ENCODE data around the gene CTIF.

Gene CTIF

DNA sequence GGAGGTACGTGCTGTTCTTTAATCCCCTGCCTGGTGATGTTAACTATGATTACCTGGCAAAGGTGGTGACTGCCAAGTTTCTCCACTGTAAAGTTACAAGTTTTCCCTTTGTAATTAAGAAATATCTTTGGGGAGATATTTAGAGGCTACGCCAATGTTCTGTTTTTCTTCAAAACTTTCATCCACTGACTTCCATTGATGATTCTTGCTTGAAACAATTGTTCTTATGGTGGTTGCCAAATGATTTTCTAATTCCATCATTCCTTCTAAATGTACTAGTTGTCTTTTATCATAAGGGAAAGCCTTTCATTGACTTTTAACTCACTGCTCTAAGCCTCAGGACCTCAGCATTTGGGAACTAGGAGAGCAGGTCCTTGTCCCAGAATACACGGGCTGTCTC is 206.5 kb downstream of the CTIF start:
- DNase-seq, result no peak

DNA sequence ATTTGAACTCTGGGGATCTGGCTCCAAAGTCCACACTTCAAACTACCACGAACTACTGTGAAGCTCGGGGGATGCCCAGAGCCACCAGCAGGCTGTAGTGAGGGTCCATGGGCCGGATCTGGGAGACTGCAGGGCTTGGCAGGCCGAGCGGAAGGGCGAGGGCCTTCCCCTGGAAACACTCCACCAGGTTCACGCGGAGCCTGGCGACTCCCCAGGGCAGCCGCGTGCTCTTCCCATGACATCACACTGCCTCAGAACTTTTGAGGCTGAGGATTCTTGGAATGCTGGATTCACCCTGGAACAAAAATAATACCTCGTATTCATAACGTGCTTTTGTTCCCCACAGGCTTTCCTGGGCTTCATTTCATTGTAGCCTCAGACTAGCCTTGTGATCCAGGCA is 210.9 kb downstream of the CTIF start:
- no peak for DNase-seq

DNA sequence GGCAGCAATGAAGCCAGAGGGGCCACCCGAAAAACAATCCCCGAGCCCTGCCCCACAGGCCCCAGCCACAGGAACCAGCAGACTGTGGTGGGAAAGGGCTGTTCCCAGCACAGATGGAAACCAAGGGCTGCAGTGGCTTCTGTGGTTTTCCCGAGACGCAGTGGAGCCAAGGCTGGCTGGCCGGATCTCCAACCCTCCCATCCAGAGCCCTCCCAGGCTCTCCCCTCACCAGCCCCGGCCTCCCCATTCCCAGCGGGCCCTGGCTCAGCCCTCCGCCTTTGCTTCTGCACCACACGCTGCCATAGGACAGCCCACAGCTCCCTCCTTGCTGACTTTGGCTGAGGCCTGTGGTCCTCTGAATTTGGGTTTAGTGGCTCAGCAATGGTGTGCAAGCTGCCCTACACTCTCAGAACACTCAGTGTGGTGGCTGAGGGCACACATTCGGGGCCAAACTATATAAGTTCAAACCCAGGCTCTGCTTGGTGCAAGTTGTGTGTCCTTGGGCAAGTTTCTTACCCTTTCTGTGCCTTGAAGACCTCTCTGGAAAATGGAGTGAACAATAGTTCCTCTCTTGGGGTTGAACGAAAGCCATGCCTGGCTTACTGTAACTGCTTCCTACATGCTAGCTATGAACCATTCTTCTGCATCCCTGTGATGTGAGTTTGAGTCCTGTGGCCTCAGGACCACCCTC is 211.8 kb downstream of the CTIF start:
- DNase-seq, result no peak

DNA sequence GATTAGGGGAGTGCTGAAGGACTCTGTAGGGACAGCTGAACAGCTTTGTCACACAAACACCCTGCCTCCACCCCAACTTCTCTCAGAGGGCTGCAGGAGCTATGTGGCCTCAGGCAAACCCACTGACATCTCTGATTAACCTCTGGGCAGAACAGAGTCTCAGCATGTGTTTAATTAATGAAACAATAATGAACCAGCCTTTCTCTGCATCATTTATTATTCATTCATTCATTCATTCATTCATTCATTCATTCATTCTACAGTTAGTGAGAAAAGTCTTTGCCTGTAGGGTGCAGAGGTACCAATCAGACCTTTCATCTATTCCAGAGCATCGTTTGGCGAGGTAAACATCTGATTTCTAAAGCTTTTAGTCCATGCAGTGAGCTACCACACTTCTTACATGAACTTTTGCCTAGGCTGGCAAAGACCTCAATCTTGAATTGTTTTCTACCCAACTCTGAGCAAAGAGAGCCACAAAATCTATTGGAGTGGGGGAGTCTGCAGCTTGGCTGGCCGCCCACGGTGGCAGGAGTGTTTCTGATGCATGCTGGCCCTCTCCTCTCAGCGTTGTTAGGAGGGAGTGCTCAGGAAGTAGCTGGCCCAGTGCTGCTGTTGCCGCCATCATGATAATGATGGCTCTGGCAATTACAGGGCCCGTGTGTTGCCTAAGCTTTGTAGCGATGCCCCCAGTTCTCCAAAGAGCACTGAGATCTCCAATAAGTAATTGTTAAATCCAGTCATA is 213.1 kb downstream of the CTIF start:
- peak in 27 of 56 donors; percentile 6 to 67 (median 22) for DNase-seq

DNA sequence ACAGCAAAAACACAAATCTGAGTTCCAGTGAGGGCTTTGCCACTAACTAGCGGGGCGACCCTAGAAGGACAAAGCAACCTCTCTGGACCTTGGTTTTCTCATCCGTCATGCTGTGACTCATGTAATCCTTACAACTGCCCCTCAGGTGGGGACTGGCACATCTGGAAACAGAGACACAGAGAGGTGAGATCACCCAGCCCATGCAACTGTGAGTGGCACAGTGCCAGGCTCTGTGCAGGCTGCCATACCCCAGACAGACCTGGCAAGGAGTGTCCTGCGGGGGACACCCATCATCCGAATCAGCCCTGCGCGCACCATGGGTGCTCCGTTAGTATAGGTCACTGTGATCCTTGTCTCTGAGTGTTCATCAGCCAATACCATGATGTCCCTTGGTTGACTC is 213.6 kb downstream of the CTIF start:
- DNase-seq, result no peak

DNA sequence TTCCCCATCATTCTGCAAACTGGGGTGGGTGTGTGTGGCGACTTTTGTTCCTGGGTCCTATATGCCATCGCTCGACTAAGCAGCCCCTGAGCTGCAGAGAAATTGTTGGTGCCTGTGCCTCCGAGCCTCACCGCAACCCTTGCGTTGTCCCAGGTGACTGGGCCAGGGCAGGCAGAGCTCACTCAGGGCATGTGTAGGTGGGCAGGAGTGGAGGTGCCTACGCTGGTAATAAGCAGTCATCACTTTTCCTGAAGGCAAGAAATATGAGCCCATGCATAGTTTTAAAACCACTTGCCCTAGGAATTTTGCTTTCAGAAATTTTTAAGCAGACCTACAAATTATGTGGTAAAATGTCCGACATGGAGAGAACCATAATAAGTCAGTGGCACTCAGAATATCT is 214.1 kb downstream of the CTIF start:
- no peak for DNase-seq

DNA sequence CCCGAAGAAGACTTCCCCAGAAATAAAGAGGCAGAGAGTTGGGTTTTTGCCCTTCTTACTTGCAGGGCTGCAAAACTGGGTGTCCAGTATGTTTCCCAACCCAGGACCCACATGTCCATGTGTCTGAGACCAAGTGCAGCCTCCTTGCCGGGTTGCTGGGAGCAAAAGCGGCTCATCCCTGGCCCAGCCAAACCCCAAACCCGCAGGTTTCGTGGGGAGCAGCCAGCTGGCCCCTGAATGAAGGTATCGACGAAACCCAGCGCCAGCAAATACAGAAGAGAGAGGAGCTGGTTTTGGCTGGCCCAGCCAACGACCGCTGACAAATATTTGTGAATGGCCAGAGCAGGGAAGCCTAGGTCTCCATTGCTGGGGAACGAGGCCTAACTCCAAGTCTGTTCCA is 214.9 kb downstream of the CTIF start:
- DNase-seq, result no peak

DNA sequence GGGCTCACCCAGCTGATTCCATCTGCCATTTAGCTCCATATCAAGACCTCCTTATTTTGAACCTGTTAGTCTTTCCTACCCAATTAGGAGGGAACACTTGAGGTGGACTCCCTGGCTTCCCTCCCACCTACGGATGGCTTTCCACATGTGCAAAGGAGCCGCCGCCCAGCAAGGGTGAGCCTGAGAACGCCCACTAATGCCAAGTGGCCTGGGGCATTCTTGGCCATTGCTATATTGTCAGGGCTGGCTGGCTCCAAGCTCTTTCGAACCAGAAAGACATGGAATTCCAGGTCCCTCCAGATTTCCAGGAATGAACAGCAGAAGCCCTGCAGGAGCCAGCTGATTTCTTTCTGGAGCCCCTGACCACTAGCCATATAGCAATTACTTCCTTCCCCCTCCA is 215.7 kb downstream of the CTIF start:
- DNase-seq, result no peak

DNA sequence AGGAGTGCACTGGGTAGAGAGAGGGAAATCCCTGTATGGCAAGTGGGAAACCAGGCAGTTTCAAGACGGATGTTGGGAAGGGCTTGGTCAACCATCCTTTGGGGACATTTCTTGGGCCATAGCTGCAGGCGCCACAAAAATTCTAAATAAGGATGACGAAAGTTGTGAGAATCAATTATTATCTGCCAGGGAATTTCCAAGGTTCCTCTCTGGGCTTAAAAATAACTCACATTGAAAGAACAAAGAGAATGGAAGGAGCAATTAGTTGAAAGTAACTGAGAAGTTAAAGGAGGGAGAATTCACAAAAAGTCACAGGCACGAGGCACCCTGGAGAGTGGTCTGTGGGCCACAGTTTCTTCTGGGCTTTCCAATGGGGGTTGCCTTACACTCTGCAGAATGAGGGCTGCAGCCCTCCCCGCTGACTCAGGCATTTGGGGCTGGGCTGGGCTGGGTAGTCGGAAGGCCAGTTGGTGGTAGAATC is 216.2 kb downstream of the CTIF start:
- no peak for DNase-seq

DNA sequence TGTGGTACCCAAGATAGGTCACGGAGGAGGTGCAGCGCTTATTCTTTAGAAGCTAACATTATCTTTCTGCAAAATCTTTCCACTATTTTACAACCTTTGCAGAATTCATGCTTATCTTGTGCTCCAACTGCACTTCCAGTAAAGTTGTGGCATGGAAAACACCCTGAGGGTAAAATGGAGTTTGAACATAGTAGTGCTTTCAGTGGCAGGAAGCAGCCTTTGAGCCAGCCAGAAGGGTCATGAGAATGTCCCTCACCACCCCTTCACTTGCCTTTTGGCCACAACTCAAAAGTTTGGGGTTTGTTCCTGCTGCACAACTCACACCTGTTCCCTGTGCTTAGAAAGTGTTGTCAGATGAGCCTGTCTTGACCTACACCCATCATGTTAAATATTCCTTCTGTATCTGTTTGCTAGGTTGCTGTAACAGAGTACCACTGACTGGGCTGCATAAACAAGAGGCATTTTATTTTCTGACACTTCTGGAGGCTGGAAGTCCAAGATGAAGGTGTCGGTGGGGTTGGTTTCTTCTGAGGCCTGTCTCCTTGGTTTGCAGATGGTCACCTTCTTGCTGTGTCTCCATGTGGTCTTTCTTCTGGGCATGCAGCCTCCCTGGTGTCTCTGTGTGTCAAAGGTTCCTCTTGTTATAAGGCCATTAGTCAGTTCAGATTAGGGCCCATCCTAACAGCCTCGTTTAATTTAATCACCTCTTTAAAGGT is 217.8 kb downstream of the CTIF start:
- DNase-seq, result no peak

DNA sequence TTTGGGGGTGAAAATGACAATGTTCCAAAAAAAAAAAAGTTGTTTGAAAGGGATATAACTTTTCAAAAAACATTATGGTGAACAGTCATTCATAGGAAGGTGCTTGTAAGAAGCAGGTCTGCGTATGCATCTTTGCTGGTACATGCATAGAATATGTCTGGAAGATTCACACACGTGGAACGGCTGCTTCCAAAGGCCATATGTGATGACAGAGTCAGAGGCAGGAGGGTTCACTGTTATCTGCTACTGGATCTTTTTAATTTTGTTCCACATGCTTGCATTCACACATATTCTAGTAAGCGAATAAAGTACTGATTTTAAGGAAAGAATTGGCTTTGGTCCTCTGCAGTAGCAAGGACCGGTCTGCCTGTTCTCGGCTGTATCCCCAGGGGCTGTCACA is 218.5 kb downstream of the CTIF start:
- DNase-seq, result no peak

DNA sequence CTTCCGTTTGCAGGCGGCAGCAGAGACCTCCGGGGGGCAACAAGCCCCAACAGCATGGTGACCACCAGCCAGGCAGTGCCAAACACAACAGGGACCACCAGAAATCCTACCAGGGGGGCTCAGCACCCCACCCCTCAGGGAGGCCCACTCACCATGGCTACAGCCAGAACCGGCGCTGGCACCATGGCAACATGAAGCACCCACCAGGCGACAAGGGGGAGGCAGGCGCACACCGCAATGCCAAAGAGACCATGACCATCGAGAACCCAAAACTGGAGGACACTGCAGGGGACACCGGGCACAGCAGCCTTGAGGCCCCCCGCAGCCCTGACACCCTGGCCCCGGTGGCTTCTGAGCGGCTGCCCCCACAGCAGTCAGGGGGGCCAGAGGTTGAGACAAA is 219.1 kb downstream of the CTIF start:
- DNase-seq, result no peak

DNA sequence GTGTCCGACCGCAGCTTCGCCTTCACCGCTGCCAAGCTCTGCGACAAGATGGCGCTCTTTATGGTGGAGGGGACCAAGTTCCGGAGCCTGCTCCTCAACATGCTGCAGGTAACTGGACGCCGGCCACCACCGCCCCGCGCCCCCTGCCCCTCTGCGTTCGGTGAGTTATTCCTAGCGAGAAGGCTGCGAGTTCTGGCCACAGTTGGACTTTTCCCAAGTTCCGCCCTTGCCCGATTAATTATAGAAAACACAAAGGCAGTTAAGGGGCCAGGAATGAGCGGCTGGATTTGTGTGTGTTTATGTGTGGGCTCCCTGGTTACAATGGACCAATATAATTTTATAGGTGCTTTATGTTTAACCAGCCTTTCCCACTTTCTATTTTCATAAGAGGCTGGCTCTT is 222.8 kb downstream of the CTIF start:
- DNase-seq, result no peak

DNA sequence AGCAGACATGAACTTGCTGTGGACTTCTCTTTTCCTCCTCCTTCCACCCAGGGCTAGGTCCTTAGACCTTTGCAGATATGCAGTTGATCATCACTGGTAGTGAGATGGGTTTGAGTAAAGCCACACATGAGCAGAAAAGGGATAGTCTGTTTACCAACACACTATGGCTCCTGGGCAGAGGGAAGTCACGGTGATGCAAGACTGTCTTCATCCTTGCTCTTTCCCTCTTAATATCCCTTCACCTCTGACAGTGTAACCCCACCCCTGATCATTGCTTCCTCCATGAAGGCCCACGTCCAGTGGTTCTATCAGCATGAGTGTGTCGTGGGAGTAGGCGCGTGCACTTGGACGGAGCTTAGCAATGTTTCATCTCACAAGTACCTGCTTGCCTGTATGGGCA is 223.2 kb downstream of the CTIF start:
- no peak for DNase-seq

DNA sequence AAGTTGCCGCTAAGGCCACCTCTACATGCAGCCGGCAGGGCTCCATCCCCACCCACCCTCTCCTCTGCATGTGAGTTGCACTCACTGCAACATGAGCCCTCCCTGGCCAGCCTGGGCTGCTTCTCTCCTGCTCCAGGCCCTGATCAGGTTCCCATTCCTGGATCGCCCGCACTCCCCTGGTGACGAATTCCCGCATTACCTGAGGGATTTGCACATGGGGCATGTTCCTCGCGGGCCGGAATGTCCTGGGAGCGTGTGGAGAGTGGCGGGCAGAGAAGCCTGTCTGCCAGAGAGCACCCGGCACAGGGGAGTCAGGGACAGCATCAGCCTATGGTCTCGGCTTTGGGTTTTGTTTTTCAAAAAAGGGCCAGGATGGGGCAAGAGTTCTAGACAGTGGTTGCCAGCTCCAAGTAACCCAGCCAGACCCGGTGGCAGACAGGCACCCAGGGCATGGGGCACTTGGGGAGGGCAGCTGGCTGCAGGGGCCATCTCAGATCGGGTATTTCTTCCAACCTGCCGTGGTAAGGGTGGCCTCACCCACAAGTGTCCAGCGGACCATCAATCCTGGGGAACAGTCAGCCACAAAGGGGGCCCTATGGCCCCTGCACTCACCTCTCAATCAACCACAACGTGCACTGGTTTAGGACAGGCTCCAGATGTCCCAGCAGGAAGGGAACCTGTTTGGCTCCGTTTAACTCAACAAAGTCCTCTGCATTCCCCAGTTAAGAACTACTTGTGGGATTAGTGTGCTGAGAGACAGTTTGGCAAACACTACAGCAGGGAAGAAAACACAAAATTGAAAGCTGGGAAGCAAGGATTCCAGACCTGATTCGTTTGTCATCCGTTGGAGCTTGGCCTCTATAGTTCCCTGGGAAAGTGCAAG is 224.2 kb downstream of the CTIF start:
- DNase-seq, result no peak

DNA sequence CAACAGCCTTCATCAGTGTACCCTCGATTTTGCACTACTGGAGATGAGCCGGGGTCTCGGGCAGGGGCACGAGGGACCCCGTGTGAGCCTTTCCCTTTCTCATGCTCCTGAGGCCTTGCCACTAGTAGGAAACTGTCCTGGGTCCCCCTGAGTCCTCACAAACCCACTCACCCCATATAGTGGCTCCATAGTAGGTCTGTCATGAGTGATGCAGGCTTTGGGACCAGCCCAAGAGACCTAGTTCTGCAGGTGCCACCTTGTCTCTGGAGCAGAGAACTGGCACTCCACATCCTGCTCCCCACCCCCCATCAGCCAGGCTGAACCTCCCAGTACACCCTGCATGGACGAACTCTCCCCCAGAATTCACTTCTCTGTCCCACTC is 224.9 kb downstream of the CTIF start:
- no peak for DNase-seq

DNA sequence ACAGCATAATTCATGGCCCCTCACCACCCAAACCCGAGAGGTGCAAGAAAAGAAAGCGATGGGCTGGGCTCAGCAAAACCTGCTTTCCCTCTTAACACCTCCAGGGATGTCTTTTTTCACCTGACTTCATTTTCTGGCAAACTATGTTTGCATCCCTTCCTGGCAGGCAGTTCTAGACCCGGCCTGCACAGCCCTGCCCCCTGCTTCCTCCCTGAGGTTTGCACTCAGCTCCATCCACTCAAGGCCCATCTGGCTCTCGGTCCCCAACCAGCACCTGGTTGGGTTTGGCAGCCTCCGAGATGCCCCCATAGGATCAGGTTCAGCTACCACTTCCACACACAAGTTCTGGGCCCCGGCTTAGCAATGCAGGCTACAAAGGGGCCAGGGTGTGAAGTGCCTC is 226.2 kb downstream of the CTIF start:
- DNase-seq, result no peak

DNA sequence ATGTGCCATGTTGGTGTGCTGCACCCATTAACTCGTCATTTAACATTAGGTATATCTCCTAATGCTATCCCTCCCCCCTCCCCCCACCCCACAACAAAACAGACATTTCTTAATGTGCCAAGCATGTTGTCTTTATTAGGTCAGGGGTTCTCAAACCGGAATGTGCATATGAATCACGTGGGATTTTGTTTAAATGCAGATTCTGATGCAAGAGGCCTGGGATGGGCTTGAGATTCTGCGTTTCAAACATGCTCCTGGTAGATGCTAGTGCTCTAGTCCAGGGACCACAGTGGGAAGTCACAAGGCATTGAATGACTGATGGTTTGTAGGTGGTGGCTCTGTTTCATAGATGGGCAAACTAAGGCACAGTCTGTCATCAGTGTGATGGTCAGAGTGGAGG is 227.2 kb downstream of the CTIF start:
- DNase-seq, result no peak

DNA sequence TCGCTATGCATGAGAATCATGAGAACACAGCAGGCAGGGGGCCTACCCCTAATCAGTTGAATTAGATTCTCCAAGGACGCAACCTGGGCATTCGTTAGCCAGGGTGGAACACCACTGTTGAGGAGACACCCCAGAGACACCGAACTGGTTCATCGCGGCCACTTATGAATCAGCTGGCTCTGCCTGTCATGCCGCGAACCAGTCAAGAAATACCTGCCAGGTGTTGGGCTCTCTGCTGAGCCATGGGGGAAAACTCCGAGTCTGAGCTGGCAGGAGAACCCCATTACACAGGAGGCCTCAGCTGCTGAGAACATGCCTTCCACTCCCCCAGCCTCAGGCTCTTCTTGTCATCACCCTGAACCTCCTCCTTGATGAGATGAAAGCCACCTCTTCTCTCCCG is 227.7 kb downstream of the CTIF start:
- DNase-seq, result no peak

DNA sequence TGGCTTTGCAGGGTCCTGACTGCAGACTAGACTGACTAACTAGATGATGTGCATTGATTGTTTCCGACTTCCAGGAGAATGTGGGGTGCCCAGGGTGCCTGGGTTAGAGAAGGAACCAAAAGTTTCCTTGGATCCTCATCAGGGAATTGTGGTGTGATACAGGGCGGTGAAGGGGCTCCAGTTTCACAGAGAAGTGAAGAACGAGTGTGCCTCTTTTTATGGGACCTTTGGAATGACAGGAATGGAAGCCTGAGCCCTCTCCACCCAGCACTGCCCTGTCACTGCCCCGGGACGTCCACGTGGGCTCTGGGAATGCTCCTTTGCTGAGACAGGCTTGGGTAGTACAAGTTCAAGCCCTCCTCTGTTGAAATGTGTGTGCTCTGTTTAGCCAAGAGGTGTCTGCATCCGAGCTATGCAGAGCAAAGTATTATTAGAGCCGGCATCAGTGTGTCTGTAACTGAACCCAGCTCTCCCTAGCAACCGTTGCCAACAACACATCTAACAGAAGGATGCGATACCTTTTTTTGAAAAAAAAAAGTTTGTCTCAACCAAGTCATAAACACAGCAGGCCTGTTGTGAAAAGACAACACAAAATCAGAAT is 228.4 kb downstream of the CTIF start:
- DNase-seq, result no peak

DNA sequence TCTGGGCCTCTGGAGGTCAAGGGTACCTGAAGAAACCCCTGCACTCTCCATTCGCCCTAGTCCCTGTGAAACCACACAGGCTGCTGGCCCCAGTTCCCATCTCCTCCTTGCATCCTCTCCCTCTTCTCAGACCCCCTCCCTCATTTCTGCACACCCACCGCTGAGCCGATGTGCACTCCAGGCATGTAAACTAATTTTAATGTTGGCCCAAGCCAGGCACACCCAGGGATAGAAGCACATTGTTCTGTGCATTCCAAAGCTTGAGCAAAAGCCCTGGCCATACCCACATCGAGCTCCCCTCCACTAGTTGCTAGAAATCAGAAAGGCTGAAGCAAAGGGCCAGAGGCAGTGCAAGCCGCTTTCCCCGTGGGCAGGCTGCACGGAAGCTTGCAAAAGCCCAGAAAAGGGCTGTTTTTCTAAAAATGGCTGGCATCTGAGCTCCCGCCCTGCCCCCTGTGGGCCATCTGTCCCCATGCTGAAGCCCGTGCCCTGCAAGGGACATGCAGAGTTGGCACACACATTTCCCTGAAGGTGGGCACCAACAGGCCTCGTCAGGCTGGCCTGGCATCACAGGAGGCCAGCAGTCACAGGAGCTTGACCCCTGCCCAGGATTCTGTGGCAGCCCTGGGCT is 230.3 kb downstream of the CTIF start:
- DNase-seq, result peak in 1 of 56 donors; percentile 24

All from amygdala (tissue), 56 donors.